Gastrocnemius medialis (tissue), 4 donors: ENCODE results near the gene PAQR5.

Source experiments
- CTCF ChIP-seq, 5 experiments: fragments of 450-650 bp in 3 of 5; fragments of 200-600 bp in 2 of 5; sonication (generic) in 2 of 5; IDR thresholded peaks in 4 of 5; conservative IDR thresholded peaks in 1 of 5; 1 replicate in 4 of 5; 2 replicates in 1 of 5; pipeline ENCODE4 v1.5.1; 2016 to 2019; ENCODE audit warnings: antibody characterized with exemption in 5 of 5, mild to moderate bottlenecking in 3 of 5, moderate library complexity in 3 of 5
- POLR2A ChIP-seq, 2 donors: fragments of 450-650 bp; IDR thresholded peaks; one replicate each; pipeline ENCODE4 v1.6.1; 2017; ENCODE audit warnings: antibody characterized with exemption in 2 of 2, mild to moderate bottlenecking in 2 of 2, moderate library complexity in 2 of 2

GRCh38 chr15:69297642-69298353 lies 914 bp upstream of the PAQR5 start:
- TF ChIP-seq CTCF (IDR thresholded peaks at IDR 0.05 in 4 of 5, conservative IDR thresholded peaks at IDR 0.05 in 1 of 5) = no peak
- TF ChIP-seq POLR2A (IDR thresholded peaks at IDR 0.05) = no peak
